MM.1S (cell line): ENCODE results near the gene PPIF.

ENCODE experiments used
- DNase-seq: peaks from one replicate; pipeline ENCODE4 v3.0.0-alpha.2; 2015
- H2AFZ ChIP-seq: fragments of 300-600 bp; sonication (generic); 2 replicates; pipeline ENCODE4 v1.6.0; 2016; ENCODE audit warnings: antibody characterized with exemption, low read length
- H3F3A ChIP-seq: fragments of 300-600 bp; sonication (generic); 2 replicates; pipeline ENCODE4 v1.6.1; 2016; ENCODE audit warnings: mild to moderate bottlenecking, antibody characterized with exemption, low read length, moderate library complexity, mixed read lengths; ENCODE audit not compliant: insufficient read depth
- H3K27ac ChIP-seq: fragments of 300-600 bp; sonication (generic); 2 replicates; pipeline ENCODE4 v1.5.1; 2016; ENCODE audit warnings: mild to moderate bottlenecking, low read length
- H3K27me3 ChIP-seq: fragments of 300-600 bp; sonication (generic); replicated peaks from 2 replicates; pipeline ENCODE4 v1.6.0; 2016; ENCODE audit warnings: low read length; ENCODE audit not compliant: insufficient read depth
- H3K36me3 ChIP-seq: fragments of 300-600 bp; sonication (generic); replicated peaks from 2 replicates; pipeline ENCODE4 v1.6.1; 2016; ENCODE audit warnings: mild to moderate bottlenecking, low read length, mixed read lengths; ENCODE audit not compliant: insufficient read depth
- H3K4me1 ChIP-seq: fragments of 300-600 bp; sonication (generic); 2 replicates; pipeline ENCODE4 v1.6.1; 2016; ENCODE audit warnings: low read length, mixed read lengths
- H3K4me2 ChIP-seq: fragments of 300-600 bp; sonication (generic); 2 replicates; pipeline ENCODE4 v1.6.0; 2016; ENCODE audit warnings: low read depth, low read length
- H3K4me3 ChIP-seq: fragments of 300-600 bp; sonication (generic); 2 replicates; pipeline ENCODE4 v1.5.1; 2016; ENCODE audit warnings: low read length, mixed read lengths
- H3K79me2 ChIP-seq: fragments of 300-600 bp; sonication (generic); 2 replicates; pipeline ENCODE4 v1.6.1; 2016; ENCODE audit warnings: mixed run types, low read length, mixed read lengths
- H3K9ac ChIP-seq: fragments of 300-600 bp; sonication (generic); 2 replicates; pipeline ENCODE4 v1.6.1; 2016; ENCODE audit warnings: low read length, mixed read lengths
- H3K9me2 ChIP-seq: fragments of 300-600 bp; sonication (generic); replicated peaks from 2 replicates; pipeline ENCODE4 v1.6.1; 2016; ENCODE audit warnings: mild to moderate bottlenecking, low read length, mixed read lengths; ENCODE audit not compliant: insufficient read depth
- H3K9me3 ChIP-seq: fragments of 300-600 bp; sonication (generic); replicated peaks from 2 replicates; pipeline ENCODE4 v1.6.1; 2016; ENCODE audit warnings: mild to moderate bottlenecking, low read length, mixed read lengths; ENCODE audit not compliant: insufficient read depth
- H4K20me1 ChIP-seq: fragments of 300-600 bp; sonication (generic); 2 replicates; pipeline ENCODE4 v1.6.1; 2016; ENCODE audit warnings: mild to moderate bottlenecking, low read length, moderate library complexity, mixed read lengths; ENCODE audit not compliant: insufficient read depth
- CTCF ChIP-seq: fragments of 300-600 bp; sonication (generic); IDR thresholded peaks from 2 replicates; pipeline ENCODE4 v1.5.1; 2016; ENCODE audit warnings: antibody characterized with exemption, low read length, mixed read lengths
- EZH2 ChIP-seq: fragments of 300-600 bp; sonication (generic); optimal IDR thresholded peaks from 2 replicates; pipeline ENCODE3; 2017; ENCODE audit warnings: low read depth, mild to moderate bottlenecking, antibody characterized with exemption, low read length, mixed read lengths
- EZH2phosphoT487 ChIP-seq: fragments of 300-600 bp; sonication (generic); IDR thresholded peaks from 2 replicates; pipeline ENCODE4 v1.6.1; 2018; ENCODE audit warnings: antibody characterized with exemption, low read length

The PPIF gene

GRCh38 chr10:79321494-79321882 is 25.8 kb upstream of the PPIF start:
- no peak for TF ChIP-seq CTCF
- no peak for TF ChIP-seq EZH2
- TF ChIP-seq EZH2phosphoT487 = no peak
- Histone ChIP-seq H3F3A (peaks cover 18% of the 10 kb centered on the region), H3K4me2 (no peak overlapping the region), H3K4me1 (peaks cover 24% of the 10 kb centered on the region), H3K9me3 (no peaks in the 10 kb centered on the region), H3K36me3 (no peaks in the 10 kb centered on the region), H3K9ac (no peak overlapping the region), H3K9me2 (no peaks in the 10 kb centered on the region), H4K20me1 (no peaks in the 10 kb centered on the region), H3K27ac (no peak overlapping the region), H3K79me2 (no peaks in the 10 kb centered on the region), H2AFZ (no peak overlapping the region), H3K4me3 (no peak overlapping the region), H3K27me3 (no peaks in the 10 kb centered on the region)
- DNase-seq = no peak

GRCh38 chr10:79321951-79322350 is 25.3 kb upstream of the PPIF start:
- H3K9ac ChIP-seq = no peak overlapping the region
- no peaks in the 10 kb centered on the region for H3K36me3 ChIP-seq

GRCh38 chr10:79322616-79323543 is 24.4 kb upstream of the PPIF start:
- peaks cover 4% of the 10 kb centered on the region; the same call in 1 of the 2 replicates for H3F3A ChIP-seq
- no peaks in the 10 kb centered on the region for H3K9me2 ChIP-seq
- no peaks in the 10 kb centered on the region for H3K79me2 ChIP-seq
- no peaks in the 10 kb centered on the region for H3K27me3 ChIP-seq
- no peak overlapping the region for H3K9ac ChIP-seq
- H4K20me1 ChIP-seq = no peaks in the 10 kb centered on the region
- no peaks in the 10 kb centered on the region for H3K9me3 ChIP-seq
- no peak overlapping the region for H2AFZ ChIP-seq
- DNase-seq = no peak
- H3K36me3 ChIP-seq = no peaks in the 10 kb centered on the region
- H3K4me2 ChIP-seq = no peak overlapping the region
- peaks cover 13% of the 10 kb centered on the region for H3K4me1 ChIP-seq
- TF ChIP-seq CTCF (no peak), EZH2 (no peak), EZH2phosphoT487 (no peak)
- no peak overlapping the region for H3K4me3 ChIP-seq
- no peak overlapping the region for H3K27ac ChIP-seq

More at GRCh38 chr10:79321951-79322350, 25.3 kb upstream of the PPIF start:
- Histone ChIP-seq H3F3A (peaks cover 13% of the 10 kb centered on the region), H3K9me3 (no peaks in the 10 kb centered on the region), H3K79me2 (no peaks in the 10 kb centered on the region), H3K4me3 (no peak overlapping the region), H3K4me1 (peaks cover 20% of the 10 kb centered on the region), H3K27ac (no peak overlapping the region), H3K27me3 (no peaks in the 10 kb centered on the region), H2AFZ (no peak overlapping the region), H4K20me1 (no peaks in the 10 kb centered on the region), H3K9me2 (no peaks in the 10 kb centered on the region), H3K4me2 (no peak overlapping the region)
- no peak for TF ChIP-seq CTCF
- TF ChIP-seq EZH2 = no peak
- no peak for TF ChIP-seq EZH2phosphoT487
- DNase-seq = no peak
